Karpas-422 (cell line): ENCODE results near the gene HSPA12A. TPM values are rescaled to one million over a fixed set of nuclear protein-coding genes. Genes with fewer than 3 reads are reported as not detected.

Experiments used
- DNase-seq: peaks from one replicate; pipeline ENCODE4 v3.0.0-alpha.2; 2015
- H2AFZ ChIP-seq: fragments of 200-600 bp; sonication (generic); 2 replicates; pipeline ENCODE4 v1.6.1; 2014; ENCODE audit warnings: antibody characterized with exemption, low read length, mixed read lengths
- H3K27ac ChIP-seq: fragments of 200-600 bp; sonication (generic); 2 replicates; pipeline ENCODE4 v1.5.1; 2014; ENCODE audit warnings: mild to moderate bottlenecking, low read length, moderate library complexity
- H3K27me3 ChIP-seq: fragments of 200-600 bp; sonication (generic); 2 replicates; pipeline ENCODE4 v1.6.1; 2014; ENCODE audit warnings: low read length, mixed read lengths
- H3K36me3 ChIP-seq: fragments of 200-600 bp; sonication (generic); 2 replicates; pipeline ENCODE4 v1.6.1; 2014; ENCODE audit warnings: low read length, mixed read lengths; ENCODE audit not compliant: insufficient read depth
- H3K4me1 ChIP-seq: fragments of 200-600 bp; sonication (generic); 2 replicates; pipeline ENCODE4 v1.6.1; 2014; ENCODE audit warnings: mild to moderate bottlenecking, low read length, mixed read lengths
- H3K4me2 ChIP-seq: fragments of 200-600 bp; sonication (generic); 2 replicates; pipeline ENCODE4 v1.6.1; 2014; ENCODE audit warnings: low read length, low read depth, mild to moderate bottlenecking; ENCODE audit not compliant: poor library complexity, severe bottlenecking
- H3K4me3 ChIP-seq: fragments of 200-600 bp; sonication (generic); 2 replicates; pipeline ENCODE4 v1.5.1; 2014; ENCODE audit warnings: mild to moderate bottlenecking, antibody characterized with exemption, low read length, mixed read lengths
- H3K79me2 ChIP-seq: fragments of 200-600 bp; sonication (generic); 2 replicates; pipeline ENCODE4 v1.6.1; 2014; ENCODE audit warnings: mild to moderate bottlenecking, low read length, mixed read lengths
- H3K9ac ChIP-seq: fragments of 200-600 bp; sonication (generic); 2 replicates; pipeline ENCODE4 v1.6.0; 2014; ENCODE audit warnings: low read length
- H3K9me2 ChIP-seq: fragments of 200-600 bp; sonication (generic), shearing (Covaris generic); replicated peaks from 2 replicates; pipeline ENCODE4 v1.6.0; 2014; ENCODE audit warnings: mild to moderate bottlenecking, low read length, moderate library complexity; ENCODE audit not compliant: insufficient read depth
- H3K9me3 ChIP-seq: fragments of 300-700, 200-600 bp; sonication (generic); 2 replicates; pipeline ENCODE4 v1.6.1; 2014; ENCODE audit warnings: low read length, mixed read lengths
- H4K20me1 ChIP-seq: fragments of 200-600 bp; sonication (generic); 2 replicates; pipeline ENCODE4 v1.6.1; 2014; ENCODE audit warnings: mild to moderate bottlenecking, antibody characterized with exemption, low read length, low read depth; ENCODE audit not compliant: insufficient read depth
- total RNA-seq: library from RNA; depleted of rRNA; stranded (reverse); fragments of >200 nt; shearing (Covaris generic); gene quantifications from 2 replicates; pipeline ENCODE4 v1.2.3, GENCODE V29; 2014; ENCODE audit warnings: low replicate concordance; rRNA removed

The HSPA12A gene
- total RNA-seq, 1 experiment from 2014 or later, result 0.07 TPM

- no peak overlapping the region for H2AFZ ChIP-seq
- no peak overlapping the region for H3K4me3 ChIP-seq
- H3K9me3 ChIP-seq, result no peaks in the 10 kb centered on the region
- no peaks in the 10 kb centered on the region for H4K20me1 ChIP-seq
- H3K4me1 ChIP-seq, result no peaks in the 10 kb centered on the region
- H3K4me2 ChIP-seq, result no peak overlapping the region
- no peak for DNase-seq
- no peak overlapping the region for H3K27ac ChIP-seq
- H3K9ac ChIP-seq, result no peak overlapping the region
- H3K79me2 ChIP-seq, result no peaks in the 10 kb centered on the region
- no peaks in the 10 kb centered on the region for H3K36me3 ChIP-seq
- H3K27me3 ChIP-seq, result no peaks in the 10 kb centered on the region
- no peaks in the 10 kb centered on the region for H3K9me2 ChIP-seq
Observed at GRCh38 chr10:116625845-116626244, 116.5 kb downstream of the HSPA12A start.

- no peaks in the 10 kb centered on the region for H3K9me2 ChIP-seq
- H3K4me1 ChIP-seq, result no peaks in the 10 kb centered on the region
- H3K4me3 ChIP-seq, result no peak overlapping the region
Observed at GRCh38 chr10:116621934-116622655, 120.3 kb downstream of the HSPA12A start.

GRCh38 chr10:116621476-116621875, 120.9 kb downstream of the HSPA12A start:
- H3K36me3 ChIP-seq, result no peaks in the 10 kb centered on the region
- no peaks in the 10 kb centered on the region for H3K27me3 ChIP-seq
- H3K9me3 ChIP-seq, result no peaks in the 10 kb centered on the region
- no peaks in the 10 kb centered on the region for H3K9me2 ChIP-seq
- no peak overlapping the region for H3K4me3 ChIP-seq
- H3K27ac ChIP-seq, result no peak overlapping the region
- H4K20me1 ChIP-seq, result no peaks in the 10 kb centered on the region
- no peak overlapping the region for H2AFZ ChIP-seq
- no peak overlapping the region for H3K9ac ChIP-seq
- DNase-seq, result no peak
- no peak overlapping the region for H3K4me2 ChIP-seq
- no peaks in the 10 kb centered on the region for H3K79me2 ChIP-seq
- H3K4me1 ChIP-seq, result no peaks in the 10 kb centered on the region

More at GRCh38 chr10:116621934-116622655, 120.3 kb downstream of the HSPA12A start:
- H3K27ac ChIP-seq, result no peak overlapping the region
- DNase-seq, result no peak
- H4K20me1 ChIP-seq, result no peaks in the 10 kb centered on the region
- H3K27me3 ChIP-seq, result no peaks in the 10 kb centered on the region
- H3K9me3 ChIP-seq, result no peaks in the 10 kb centered on the region
- H3K4me2 ChIP-seq, result no peak overlapping the region
- no peaks in the 10 kb centered on the region for H3K79me2 ChIP-seq
- H2AFZ ChIP-seq, result no peak overlapping the region
- H3K36me3 ChIP-seq, result no peaks in the 10 kb centered on the region
- H3K9ac ChIP-seq, result no peak overlapping the region

Other genes starting within 250 kb of the HSPA12A start
- gene PNLIP, start 196.6 kb downstream of the HSPA12A start, total RNA-seq, result not detected in 2 replicates
- gene PNLIPRP1, start 151.6 kb downstream of the HSPA12A start, total RNA-seq, result not detected in 2 replicates
- not detected in 2 replicates for gene PNLIPRP2, start 121.6 kb downstream of the HSPA12A start, total RNA-seq
- gene ENO4, start 106.9 kb upstream of the HSPA12A start, total RNA-seq, result not detected in 2 replicates